Gastroesophageal sphincter (tissue), 3 donors: ENCODE data around the gene AVPR2.
A peak's percentile ranks its signal among the peaks of the same experiment; 100 is the strongest.

Experiments
- POLR2A ChIP-seq, 2 donors: fragments of 450-650 bp; IDR thresholded peaks; one replicate each; pipeline ENCODE4 v1.6.1; 2017; ENCODE audit warnings: antibody characterized with exemption in 2 of 2, mild to moderate bottlenecking in 2 of 2, moderate library complexity in 1 of 2
- TF ChIP-seq, protein P1 (sequence below), 4 experiments: fragments of 200-600 bp in 2 of 4; fragments of 450-650 bp in 2 of 4; sonication (generic) in 1 of 4; IDR thresholded peaks; one replicate each; pipeline ENCODE4 v1.5.1; 2017 to 2019; ENCODE audit warnings: antibody characterized with exemption in 4 of 4, mild to moderate bottlenecking in 2 of 4, moderate library complexity in 2 of 4

DNA sequence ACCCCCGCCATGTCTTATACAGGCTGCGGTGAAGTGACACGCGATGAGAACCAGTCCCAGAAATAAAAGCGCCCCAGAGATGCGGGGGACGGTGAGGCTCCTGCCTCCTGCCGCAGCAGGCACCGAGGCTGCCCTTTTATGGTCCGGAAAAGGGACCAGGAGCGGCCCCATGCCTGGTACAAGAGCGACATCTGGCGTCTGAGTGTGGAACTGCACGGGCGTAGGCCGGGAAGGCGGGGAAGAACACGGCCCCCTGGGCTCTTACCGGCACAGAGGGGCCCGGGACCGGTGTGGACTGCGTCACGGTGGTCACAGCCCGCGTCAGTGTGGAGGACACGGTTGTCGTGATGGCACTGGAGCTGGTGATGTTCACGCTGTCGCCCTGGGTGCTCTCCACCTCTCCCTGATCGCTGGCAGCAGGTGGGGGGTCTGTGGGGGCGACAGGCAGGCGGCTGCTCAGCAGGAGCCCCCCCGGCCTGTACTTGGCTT lies 48.9 kb downstream of the AVPR2 start:
- peak in 1 of 2 donors; percentile 21 for TF ChIP-seq POLR2A (IDR thresholded peaks at IDR 0.05)
- TF ChIP-seq, protein P1, sequence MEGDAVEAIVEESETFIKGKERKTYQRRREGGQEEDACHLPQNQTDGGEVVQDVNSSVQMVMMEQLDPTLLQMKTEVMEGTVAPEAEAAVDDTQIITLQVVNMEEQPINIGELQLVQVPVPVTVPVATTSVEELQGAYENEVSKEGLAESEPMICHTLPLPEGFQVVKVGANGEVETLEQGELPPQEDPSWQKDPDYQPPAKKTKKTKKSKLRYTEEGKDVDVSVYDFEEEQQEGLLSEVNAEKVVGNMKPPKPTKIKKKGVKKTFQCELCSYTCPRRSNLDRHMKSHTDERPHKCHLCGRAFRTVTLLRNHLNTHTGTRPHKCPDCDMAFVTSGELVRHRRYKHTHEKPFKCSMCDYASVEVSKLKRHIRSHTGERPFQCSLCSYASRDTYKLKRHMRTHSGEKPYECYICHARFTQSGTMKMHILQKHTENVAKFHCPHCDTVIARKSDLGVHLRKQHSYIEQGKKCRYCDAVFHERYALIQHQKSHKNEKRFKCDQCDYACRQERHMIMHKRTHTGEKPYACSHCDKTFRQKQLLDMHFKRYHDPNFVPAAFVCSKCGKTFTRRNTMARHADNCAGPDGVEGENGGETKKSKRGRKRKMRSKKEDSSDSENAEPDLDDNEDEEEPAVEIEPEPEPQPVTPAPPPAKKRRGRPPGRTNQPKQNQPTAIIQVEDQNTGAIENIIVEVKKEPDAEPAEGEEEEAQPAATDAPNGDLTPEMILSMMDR (IDR thresholded peaks at IDR 0.05), result peak in 3 of 4 experiments; percentile 95 to 98 (median 97)
